Activated T-helper 1 cell treated with anti-CD3 and anti-CD28 coated beads, Interleukin-12 subunit alpha, Interleukin-12 subunit beta, Interleukin-2, Interleukin-4 antibody, amounts not matched to agents 30 ng/mL and 10 ng/mL and 1 ng/mL, durations not matched to agents 14 hours and 24 hours and 36 hours (primary cell): ENCODE results near the gene PXMP2. TPM values are rescaled to one million over a fixed set of nuclear protein-coding genes. Genes with fewer than 3 reads are reported as not detected.

Experiments used
- DNase-seq: peaks from one replicate; pipeline ENCODE4 v3.0.0; 2021; ENCODE audit warnings: low spot score
- H3K27ac Mint-ChIP-seq: one replicate; pipeline ENCODE4 v1.8.0; 2021; ENCODE audit warnings: mild to moderate bottlenecking, mixed read lengths
- H3K27me3 Mint-ChIP-seq: one replicate; pipeline ENCODE4 v1.8.0; 2022; ENCODE audit warnings: mild to moderate bottlenecking, moderate library complexity, mixed read lengths; ENCODE audit not compliant: insufficient read depth
- H3K36me3 Mint-ChIP-seq: one replicate; pipeline ENCODE4 v1.8.0; 2021; ENCODE audit warnings: low read depth, mixed read lengths
- H3K4me1 Mint-ChIP-seq: one replicate; pipeline ENCODE4 v1.8.0; 2021; ENCODE audit warnings: low read depth, mixed read lengths
- H3K4me3 Mint-ChIP-seq: one replicate; pipeline ENCODE4 v1.8.0; 2021; ENCODE audit warnings: mild to moderate bottlenecking, moderate library complexity, mixed read lengths
- H3K9me3 Mint-ChIP-seq: one replicate; pipeline ENCODE4 v1.8.0; 2021; ENCODE audit warnings: mixed read lengths
- intact Hi-C: fragments of 100-400 bp; cut with micrococcal nuclease; formaldehyde crosslinking; loops from one replicate; pipeline ENCODE4 v1.15.1; 2024
- total RNA-seq: library from RNA; stranded (reverse); gene quantifications from 2 replicates; pipeline ENCODE4 v1.2.3, GENCODE V29; 2022

The PXMP2 gene
- total RNA-seq, 1 donor from 2014 or later = 21.5 TPM

- H3K27me3 Mint-ChIP-seq = no peaks in the 10 kb centered on the region
- no peak overlapping the region for H3K4me3 Mint-ChIP-seq
- H3K27ac Mint-ChIP-seq = peak overlapping the region; percentile 62
- peaks cover 68% of the 10 kb centered on the region for H3K36me3 Mint-ChIP-seq
- intact Hi-C loops = no loop called here
- DNase-seq = no peak
- peaks cover 30% of the 10 kb centered on the region for H3K4me1 Mint-ChIP-seq
- H3K9me3 Mint-ChIP-seq = no peaks in the 10 kb centered on the region
Observed at GRCh38 chr12:132665149-132665491, 22.3 kb upstream of the PXMP2 start.

- Mint-ChIP-seq H3K4me1 (peaks cover 25% of the 10 kb centered on the region), H3K9me3 (no peaks in the 10 kb centered on the region), H3K4me3 (no peak overlapping the region), H3K27me3 (no peaks in the 10 kb centered on the region), H3K36me3 (peaks cover 68% of the 10 kb centered on the region), H3K27ac (peak overlapping the region; percentile 62)
- DNase-seq = no peak
- intact Hi-C loops = no loop called here
Observed at GRCh38 chr12:132665794-132666193, 21.6 kb upstream of the PXMP2 start.

- Mint-ChIP-seq H3K27ac (no peak overlapping the region), H3K36me3 (peaks cover 53% of the 10 kb centered on the region), H3K4me3 (no peak overlapping the region), H3K9me3 (no peaks in the 10 kb centered on the region), H3K27me3 (no peaks in the 10 kb centered on the region), H3K4me1 (peaks cover 6% of the 10 kb centered on the region)
- DNase-seq = no peak
- intact Hi-C loops = no loop called here
Observed at GRCh38 chr12:132668191-132669088, 18.9 kb upstream of the PXMP2 start.

- Mint-ChIP-seq H3K27ac (no peak overlapping the region), H3K27me3 (no peaks in the 10 kb centered on the region), H3K4me1 (peaks cover 5% of the 10 kb centered on the region), H3K4me3 (no peak overlapping the region), H3K36me3 (peaks cover 52% of the 10 kb centered on the region), H3K9me3 (no peaks in the 10 kb centered on the region)
- intact Hi-C loops = no loop called here
- no peak for DNase-seq
Observed at GRCh38 chr12:132669166-132669879, 18.1 kb upstream of the PXMP2 start.

GRCh38 chr12:132672116-132672515, 15.3 kb upstream of the PXMP2 start:
- peaks cover 48% of the 10 kb centered on the region for H3K36me3 Mint-ChIP-seq
- DNase-seq = no peak
- no peaks in the 10 kb centered on the region for H3K27me3 Mint-ChIP-seq
- H3K9me3 Mint-ChIP-seq = no peaks in the 10 kb centered on the region
- intact Hi-C loops = no loop called here
- no peak overlapping the region for H3K27ac Mint-ChIP-seq
- no peak overlapping the region for H3K4me3 Mint-ChIP-seq
- peaks cover 5% of the 10 kb centered on the region for H3K4me1 Mint-ChIP-seq

GRCh38 chr12:132672678-132673077, 14.7 kb upstream of the PXMP2 start:
- Mint-ChIP-seq H3K4me3 (no peak overlapping the region), H3K9me3 (no peaks in the 10 kb centered on the region), H3K27ac (no peak overlapping the region), H3K36me3 (peaks cover 49% of the 10 kb centered on the region), H3K27me3 (no peaks in the 10 kb centered on the region), H3K4me1 (peaks cover 5% of the 10 kb centered on the region)
- intact Hi-C loops = no loop called here
- DNase-seq = no peak

- Mint-ChIP-seq H3K27me3 (no peaks in the 10 kb centered on the region), H3K27ac (no peak overlapping the region), H3K9me3 (no peaks in the 10 kb centered on the region), H3K4me3 (no peak overlapping the region), H3K4me1 (peaks cover 5% of the 10 kb centered on the region), H3K36me3 (peaks cover 46% of the 10 kb centered on the region)
- no peak for DNase-seq
- intact Hi-C loops = no loop called here
Observed at GRCh38 chr12:132673288-132674179, 13.9 kb upstream of the PXMP2 start.

- Mint-ChIP-seq H3K4me3 (no peak overlapping the region), H3K9me3 (no peaks in the 10 kb centered on the region), H3K36me3 (peaks cover 44% of the 10 kb centered on the region), H3K27me3 (no peaks in the 10 kb centered on the region), H3K4me1 (peaks cover 5% of the 10 kb centered on the region), H3K27ac (no peak overlapping the region)
- intact Hi-C loops = no loop called here
- DNase-seq = no peak
Observed at GRCh38 chr12:132674561-132674960, 12.8 kb upstream of the PXMP2 start.

GRCh38 chr12:132675757-132676432, 11.5 kb upstream of the PXMP2 start:
- no peak for DNase-seq
- H3K4me3 Mint-ChIP-seq = no peak overlapping the region

GRCh38 chr12:132677492-132677891, 9.9 kb upstream of the PXMP2 start:
- H3K27me3 Mint-ChIP-seq = no peaks in the 10 kb centered on the region
- H3K4me3 Mint-ChIP-seq = no peak overlapping the region
- no peak for DNase-seq
- no peaks in the 10 kb centered on the region for H3K9me3 Mint-ChIP-seq
- no peak overlapping the region for H3K27ac Mint-ChIP-seq
- H3K36me3 Mint-ChIP-seq = peaks cover 44% of the 10 kb centered on the region
- intact Hi-C loops = no loop called here
- no peaks in the 10 kb centered on the region for H3K4me1 Mint-ChIP-seq

More at GRCh38 chr12:132675757-132676432, 11.5 kb upstream of the PXMP2 start:
- Mint-ChIP-seq H3K9me3 (no peaks in the 10 kb centered on the region), H3K36me3 (peaks cover 50% of the 10 kb centered on the region), H3K27ac (no peak overlapping the region), H3K27me3 (no peaks in the 10 kb centered on the region), H3K4me1 (peaks cover 5% of the 10 kb centered on the region)
- intact Hi-C loops = no loop called here

- H3K4me1 Mint-ChIP-seq = peaks cover 26% of the 10 kb centered on the region
- no peaks in the 10 kb centered on the region for H3K27me3 Mint-ChIP-seq
- peak overlapping the region; percentile 52 for H3K27ac Mint-ChIP-seq
- intact Hi-C loops = loop anchor here (5.0 to 10.0 kb wide), 2 partner anchors 541 to 733 kb away; partner anchors contain the start of genes DDX51 and NOC4L
- no peak for DNase-seq
- H3K9me3 Mint-ChIP-seq = no peaks in the 10 kb centered on the region
- peaks cover 13% of the 10 kb centered on the region for H3K36me3 Mint-ChIP-seq
- H3K4me3 Mint-ChIP-seq = peak overlapping the region; percentile 82
Observed at GRCh38 chr12:132685400-132685799, 2.0 kb upstream of the PXMP2 start.

GRCh38 chr12:132686825-132687210, 569 bp upstream of the PXMP2 start:
- intact Hi-C loops = loop anchor here (1.0 to 10.0 kb wide), 8 partner anchors 23 to 735 kb away; partner anchors contain the start of genes ANKLE2, DDX51, GOLGA3 and NOC4L
- DNase-seq = no peak
- H3K36me3 Mint-ChIP-seq = peaks cover 8% of the 10 kb centered on the region
- H3K4me3 Mint-ChIP-seq = peak overlapping the region; percentile 84
- no peaks in the 10 kb centered on the region for H3K9me3 Mint-ChIP-seq
- peaks cover 26% of the 10 kb centered on the region for H3K4me1 Mint-ChIP-seq
- H3K27ac Mint-ChIP-seq = no peak overlapping the region
- no peaks in the 10 kb centered on the region for H3K27me3 Mint-ChIP-seq
